ENCODE results near the gene ARL17B.
"Not testable (repeated sequence)": the region's sequence is repeated elsewhere in the genome, so short reads cannot be mapped to it uniquely, and the experiment has no call there.

The ARL17B gene

GRCh38 chr17:46244949-46245768 is 116.4 kb downstream of the ARL17B start:
- not testable (repeated sequence) for DNase-seq

GRCh38 chr17:46244339-46244913 is 117.1 kb downstream of the ARL17B start:
- DNase-seq: not testable (repeated sequence)

GRCh38 chr17:46243928-46244327 is 117.6 kb downstream of the ARL17B start:
- DNase-seq: not testable (repeated sequence)

- DNase-seq: not testable (repeated sequence)
Observed at GRCh38 chr17:46243505-46243904, 118.1 kb downstream of the ARL17B start.

GRCh38 chr17:46231359-46231758 is 130.2 kb downstream of the ARL17B start:
- not testable (repeated sequence) for DNase-seq

GRCh38 chr17:46225274-46225794 is 136.2 kb downstream of the ARL17B start:
- peak; percentile 92 for DNase-seq

GRCh38 chr17:46224864-46225263 is 136.7 kb downstream of the ARL17B start:
- not testable (repeated sequence) for DNase-seq
